Smooth muscle cell (in vitro differentiated cells): Measurements from ENCODE around the gene IL1B. TPM values are rescaled to one million over a fixed set of nuclear protein-coding genes. Genes with fewer than 3 reads are reported as not detected.
A peak's percentile ranks its signal among the peaks of the same experiment; 100 is the strongest.

ENCODE experiments used
- DNase-seq: peaks from one replicate; lab custom pipeline; 2025; ENCODE audit not compliant: unreplicated experiment; lab: John Stamatoyannopoulos, UW
- H2AFZ ChIP-seq: fragments of 200-600 bp; sonication (generic); 2 replicates; pipeline ENCODE4 v1.6.0; 2016; ENCODE audit warnings: antibody characterized with exemption, low read depth, mild to moderate bottlenecking
- H3F3A ChIP-seq: fragments of 200-600 bp; sonication (generic); 2 replicates; pipeline ENCODE4 v1.6.0; 2017; ENCODE audit warnings: antibody characterized with exemption, low read depth
- H3K27ac ChIP-seq: fragments of 200-600 bp; sonication (generic); 2 replicates; pipeline ENCODE4 v1.5.1; 2016; ENCODE audit warnings: low read depth, mild to moderate bottlenecking
- H3K27me3 ChIP-seq: fragments of 200-600 bp; sonication (generic); 2 replicates; pipeline ENCODE4 v1.6.1; 2016; ENCODE audit warnings: low read depth, mild to moderate bottlenecking
- H3K36me3 ChIP-seq: fragments of 200-600 bp; sonication (generic); 2 replicates; pipeline ENCODE4 v1.5.1; 2016; ENCODE audit warnings: low read depth
- H3K4me1 ChIP-seq: fragments of 200-600 bp; sonication (generic); 2 replicates; pipeline ENCODE4 v1.5.1; 2016; ENCODE audit warnings: low read depth
- H3K4me2 ChIP-seq: fragments of 200-600 bp; sonication (generic); 2 replicates; pipeline ENCODE4 v1.6.0; 2016; ENCODE audit warnings: mild to moderate bottlenecking
- H3K4me3 ChIP-seq: fragments of 200-600 bp; sonication (generic); 2 replicates; pipeline ENCODE4 v1.5.1; 2016; ENCODE audit warnings: mild to moderate bottlenecking
- H3K79me2 ChIP-seq: fragments of 200-600 bp; sonication (generic); 2 replicates; pipeline ENCODE4 v1.6.0; 2016; ENCODE audit warnings: low read depth, mild to moderate bottlenecking
- H3K9ac ChIP-seq: fragments of 200-600 bp; sonication (generic); 2 replicates; pipeline ENCODE4 v1.6.0; 2016; ENCODE audit warnings: low read depth
- H3K9me3 ChIP-seq: fragments of 200-600 bp; sonication (generic); replicated peaks from 2 replicates; pipeline ENCODE4 v1.5.1; 2016; ENCODE audit warnings: low read depth
- H4K20me1 ChIP-seq: fragments of 200-600 bp; sonication (generic); 2 replicates; pipeline ENCODE4 v1.6.0; 2016; ENCODE audit warnings: low read depth
- CTCF ChIP-seq: fragments of 200-600 bp; sonication (generic); IDR thresholded peaks from 2 replicates; pipeline ENCODE4 v1.5.1; 2017; ENCODE audit warnings: borderline replicate concordance, mild to moderate bottlenecking, antibody characterized with exemption; ENCODE audit not compliant: insufficient read depth, poor library complexity, severe bottlenecking
- WGBS: methylation state at CpG from one replicate; pipeline ENCODE4 v1.1.7; 2016; ENCODE audit warnings: low lambda C conversion rate; 5-methylcytosine and 5-hydroxymethylcytosine counted together
- polyA plus RNA-seq: library from polyadenylated mRNA; unstranded; fragments of >200 nt; fragmentation: Nextera tagmentation; extraction: Ambion mirVana; gene quantifications from 2 replicates; pipeline ENCODE4 v1.2.1, GENCODE V29; 2016
- total RNA-seq: library from RNA; depleted of rRNA; stranded (reverse); fragments of >200 nt; gene quantifications from 2 replicates; pipeline ENCODE4 v1.2.3, GENCODE V29; 2014

The IL1B gene
- total and polyA plus RNA-seq, 2 experiments from 2014 or later: not detected

- no peak overlapping the region for H3K4me3 ChIP-seq
- DNase-seq: no peak
- H3F3A ChIP-seq: peaks cover 15% of the 10 kb centered on the region
- no peaks in the 10 kb centered on the region for H3K9me3 ChIP-seq
- H2AFZ ChIP-seq: no peak overlapping the region
- no peaks in the 10 kb centered on the region for H3K36me3 ChIP-seq
- H3K27me3 ChIP-seq: no peaks in the 10 kb centered on the region
- peaks cover 5% of the 10 kb centered on the region for H3K4me1 ChIP-seq
- H3K9ac ChIP-seq: no peak overlapping the region
- WGBS: 56% methylated on average over 3 of the region's 3 CpGs
- H3K27ac ChIP-seq: peak overlapping the region; percentile 94
- no peak for TF ChIP-seq CTCF
- peak overlapping the region; percentile 49 for H3K4me2 ChIP-seq
- H4K20me1 ChIP-seq: no peaks in the 10 kb centered on the region
- no peaks in the 10 kb centered on the region for H3K79me2 ChIP-seq
Measured at GRCh38 chr2:112794841-112795240, 41.7 kb downstream of the IL1B start.

- Histone ChIP-seq H3K36me3 (no peaks in the 10 kb centered on the region), H3F3A (peaks cover 15% of the 10 kb centered on the region), H3K4me3 (no peak overlapping the region), H3K9ac (peak overlapping the region; percentile 58), H3K4me1 (peaks cover 5% of the 10 kb centered on the region), H3K4me2 (peak overlapping the region; percentile 49), H4K20me1 (no peaks in the 10 kb centered on the region), H3K27me3 (no peaks in the 10 kb centered on the region), H3K27ac (peak overlapping the region; percentile 94), H2AFZ (peak overlapping the region; percentile 74), H3K9me3 (no peaks in the 10 kb centered on the region), H3K79me2 (no peaks in the 10 kb centered on the region)
- 47% methylated on average over 5 of the region's 5 CpGs for WGBS
- TF ChIP-seq CTCF: no peak
- DNase-seq: no peak
Measured at GRCh38 chr2:112794131-112794733, 42.3 kb downstream of the IL1B start.

DNA sequence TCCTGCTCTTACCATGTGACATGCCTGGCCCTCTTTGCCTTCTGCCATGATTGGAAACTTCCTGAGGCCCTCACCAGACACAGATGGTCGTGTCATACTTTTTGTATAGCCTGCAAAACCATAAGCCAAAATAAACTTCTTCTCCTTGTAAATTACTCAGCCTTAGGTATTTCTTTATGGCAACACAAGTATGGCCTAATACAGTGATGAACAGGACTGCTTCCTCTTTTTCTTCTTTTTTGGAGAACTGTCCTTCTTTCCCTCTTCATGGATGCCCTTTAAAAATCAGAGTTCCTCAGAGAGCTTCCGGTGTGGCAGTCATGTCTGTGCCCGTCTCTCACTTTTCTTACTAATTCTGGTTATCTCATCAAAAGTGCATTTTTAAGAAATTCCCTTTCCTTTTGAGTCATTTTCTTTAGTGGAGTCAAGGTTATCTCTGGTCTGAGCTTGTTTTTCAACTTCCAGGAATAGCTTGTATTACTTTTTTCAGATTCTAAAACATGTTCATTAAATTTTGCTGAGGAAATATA lies 43.1 kb downstream of the IL1B start:
- 36% methylated on average over 3 of the region's 3 CpGs for whole genome bisulfite sequencing
- TF ChIP-seq CTCF: no peak
- Histone ChIP-seq H3K4me1 (peaks cover 5% of the 10 kb centered on the region), H3K9ac (peak overlapping the region; percentile 58), H3K4me2 (peak overlapping the region; percentile 49), H2AFZ (peak overlapping the region; percentile 74), H3K79me2 (no peaks in the 10 kb centered on the region), H3K4me3 (no peak overlapping the region), H4K20me1 (no peaks in the 10 kb centered on the region), H3K27me3 (no peaks in the 10 kb centered on the region), H3K27ac (peak overlapping the region; percentile 94), H3K9me3 (no peaks in the 10 kb centered on the region), H3F3A (peaks cover 15% of the 10 kb centered on the region), H3K36me3 (no peaks in the 10 kb centered on the region)
- no peak for DNase-seq

GRCh38 chr2:112792419-112792818 lies 44.2 kb downstream of the IL1B start:
- TF ChIP-seq CTCF: no peak
- WGBS: 91% methylated on average over 5 of the region's 5 CpGs
- no peaks in the 10 kb centered on the region for H4K20me1 ChIP-seq
- no peak overlapping the region for H3K4me2 ChIP-seq
- peaks cover 5% of the 10 kb centered on the region for H3K4me1 ChIP-seq
- no peaks in the 10 kb centered on the region for H3K36me3 ChIP-seq
- DNase-seq: no peak
- no peaks in the 10 kb centered on the region for H3K79me2 ChIP-seq
- H3K27ac ChIP-seq: peak overlapping the region; percentile 94
- H3K27me3 ChIP-seq: no peaks in the 10 kb centered on the region
- H3K9ac ChIP-seq: no peak overlapping the region
- no peak overlapping the region for H3K4me3 ChIP-seq
- H3F3A ChIP-seq: peaks cover 15% of the 10 kb centered on the region
- H2AFZ ChIP-seq: no peak overlapping the region
- no peaks in the 10 kb centered on the region for H3K9me3 ChIP-seq
